K562 (cell line): ENCODE data around the gene ZPR1. TPM values are rescaled to one million over a fixed set of nuclear protein-coding genes. Genes with fewer than 3 reads are reported as not detected.

Source experiments
- ATAC-seq: fragments of 200-7000 bp; cut with Tn5 transposase; 3 replicates; pipeline ENCODE4 v1.9.1; 2020; ENCODE audit warnings: moderate library complexity
- BruUV-seq: library from RNA; stranded (reverse); fragments of 400-500 nt; replicated peaks from 2 replicates; lab custom pipeline; 2021; lab: Mats Ljungman, UMichigan
- CTCF ChIA-PET: fragments of 300-600 bp; formaldehyde crosslinking; extraction: SDS; loops from one replicate; lab custom pipeline; 2021; ENCODE audit warnings: low intra/inter-chr PET ratio; lab: Yijun Ruan, JAX
- POLR2A ChIA-PET: fragments of 300-600, 350-650 bp; sonication (Branson Sonifier 250); formaldehyde crosslinking; extraction: SDS; loops from one replicate; lab custom pipeline; 2021; ENCODE audit warnings: antibody characterized with exemption, inconsistent platforms; lab: Yijun Ruan, JAX
- DNase-seq, 4 experiments: peaks; one replicate each; pipeline versions ENCODE4 v3.0.0 to v3.0.0-alpha.2; 2011 to 2018; ENCODE audit warnings: low spot score in 3 of 4, mixed read lengths in 3 of 4; ENCODE audit errors: extremely low read depth in 1 of 4
- FAIRE-seq: peaks from 2 replicates; lab custom pipeline; 2011; peaks lifted over from hg19 to GRCh38; lab: Jason Lieb, UNC
- H2AFZ ChIP-seq: 2 replicates; pipeline ENCODE4 v1.6.0; 2011; ENCODE audit warnings: low read depth, low read length, control low read depth, inconsistent platforms
- H3K27ac ChIP-seq: fragments of 200-600 bp; 3 replicates; pipeline ENCODE4 v1.8.0; 2011; ENCODE audit warnings: low read depth, mild to moderate bottlenecking, control low read depth, inconsistent platforms, low read length, moderate library complexity, mixed read lengths; ENCODE audit errors: extremely low read depth
- H3K27me3 ChIP-seq, 2 experiments: fragments of 300-600 bp in 1 of 2; 2 replicates in 1 of 2; 3 replicates in 1 of 2; pipeline versions ENCODE4 v1.6.0 to v1.8.0; 2011; ENCODE audit warnings: inconsistent platforms in 2 of 2, low read length in 2 of 2, mild to moderate bottlenecking in 1 of 2, mixed read lengths in 1 of 2, moderate library complexity in 1 of 2; ENCODE audit not compliant: control insufficient read depth in 2 of 2, insufficient read depth in 2 of 2
- H3K36me3 ChIP-seq: fragments of 300-600 bp; 3 replicates; pipeline ENCODE4 v1.8.0; 2011; ENCODE audit warnings: mild to moderate bottlenecking, low read length, inconsistent platforms; ENCODE audit not compliant: control insufficient read depth, insufficient read depth
- H3K4me1 ChIP-seq, 2 experiments: fragments of 200-600 bp in 1 of 2; replicated peaks in 1 of 2; 2 replicates in 1 of 2; 3 replicates in 1 of 2; pipeline versions ENCODE4 v1.5.1 to v1.8.0; 2011; ENCODE audit warnings: inconsistent platforms in 2 of 2, low read length in 2 of 2, mild to moderate bottlenecking in 1 of 2, mixed read lengths in 1 of 2, moderate library complexity in 1 of 2; ENCODE audit not compliant: control insufficient read depth in 2 of 2, insufficient read depth in 2 of 2
- H3K4me2 ChIP-seq: 2 replicates; pipeline ENCODE4 v1.6.1; 2011; ENCODE audit warnings: low read length, control low read depth, inconsistent platforms, mixed read lengths; ENCODE audit not compliant: insufficient read depth
- H3K4me3 ChIP-seq: fragments of 200-600 bp; sonication (generic), shearing (Covaris generic); 2 replicates; pipeline ENCODE4 v1.5.1; 2016; ENCODE audit warnings: control low read depth, inconsistent platforms
- H3K79me2 ChIP-seq: fragments of 200-600 bp; 3 replicates; pipeline ENCODE4 v1.8.0; 2011; ENCODE audit warnings: low read length, inconsistent platforms; ENCODE audit not compliant: control insufficient read depth, insufficient read depth
- H3K9ac ChIP-seq, 2 experiments: 2 replicates each; pipeline versions ENCODE4 v1.6.0 to v1.6.1; 2011; ENCODE audit warnings: low read depth in 2 of 2, low read length in 2 of 2, control low read depth in 1 of 2, inconsistent platforms in 1 of 2, mild to moderate bottlenecking in 1 of 2, mixed read lengths in 1 of 2; ENCODE audit not compliant: insufficient read depth in 1 of 2
- H3K9me1 ChIP-seq: one replicate; pipeline ENCODE4 v1.6.0; 2011; ENCODE audit warnings: inconsistent platforms, mild to moderate bottlenecking, low read length, moderate library complexity; ENCODE audit not compliant: control insufficient read depth, insufficient read depth
- H3K9me3 ChIP-seq: replicated peaks from 2 replicates; pipeline ENCODE4 v1.5.1; 2011; ENCODE audit warnings: low read depth, low read length, inconsistent platforms; ENCODE audit not compliant: control insufficient read depth, insufficient read depth
- H4K20me1 ChIP-seq: replicated peaks from 2 replicates; pipeline ENCODE4 v1.6.1; 2011; ENCODE audit warnings: low read length, inconsistent platforms, mixed read lengths; ENCODE audit not compliant: control insufficient read depth, insufficient read depth
- KLF13 ChIP-seq: fragments of 450-650 bp; IDR thresholded peaks from 2 replicates; pipeline ENCODE4 v1.6.1; 2016; ENCODE audit warnings: missing genetic modification characterization, low read depth, mild to moderate bottlenecking, missing compliant biosample characterization, moderate library complexity, borderline replicate concordance
- ZNF197 ChIP-seq: fragments of 200-800 bp; sonication (Bioruptor generic); IDR thresholded peaks from 2 replicates; pipeline ENCODE4 v1.6.1; 2016; ENCODE audit warnings: low read depth, missing genetic modification characterization, missing compliant biosample characterization
- WGBS: fragments of 100-300 bp; shearing (Covaris generic); methylation state at CpG from one replicate; pipeline ENCODE4 v1.1.6; 2016; ENCODE audit warnings: low coverage, mixed read lengths; ENCODE audit not compliant: insufficient coverage; ENCODE audit errors: missing lambda C conversion rate; 5-methylcytosine and 5-hydroxymethylcytosine counted together
- in situ Hi-C: fragments of 300-500 bp; cut with MboI; formaldehyde crosslinking; loops from 4 replicates; pipeline ENCODE4 v1.15.0; 2018; ENCODE audit warnings: inconsistent platforms, mixed read lengths
- intact Hi-C: fragments of 100-400 bp; cut with micrococcal nuclease; formaldehyde crosslinking; loops from 2 replicates; pipeline ENCODE4 v1.14.2; 2022
- polyA plus RNA-seq, 8 experiments: library from polyadenylated mRNA; depleted of rRNA in 4 of 8; stranded (reverse) in 5 of 8; unstranded in 3 of 8; fragments of >200 nt; fragmentation: Nextera tagmentation in 2 of 8; fragmentation: Illumina TruSeq in 1 of 8; extraction: Ambion mirVana in 2 of 8; extraction: Trizol in 1 of 8; gene quantifications; 2 replicates each; pipeline versions ENCODE4 v1.2.1 to v1.2.3, GENCODE V29; 2011 to 2014; ENCODE audit warnings: inconsistent platforms in 1 of 8, missing spikeins in 1 of 8
- total RNA-seq, 7 experiments: library from RNA; depleted of rRNA in 6 of 7; stranded (reverse); fragments of >200 nt in 6 of 7; fragmentation: Illumina TruSeq in 2 of 7; extraction: Trizol in 2 of 7; gene quantifications; 2 replicates each; pipeline versions ENCODE4 v1.2.1 to v1.2.3, GENCODE V29; 2011 to 2021; ENCODE audit warnings: low replicate concordance in 1 of 7
- TF ChIP-seq, protein P1 (sequence below), 2 experiments: IDR thresholded peaks; 2 replicates each; pipeline ENCODE4 v1.6.1; 2012; ENCODE audit warnings: improper control_type of control experiment in 2 of 2, low read depth in 2 of 2, low read length in 2 of 2, borderline replicate concordance in 1 of 2

Gene ZPR1
- total and polyA plus RNA-seq, 9 of the 15 experiments (the other 6 are each of a cell fraction or from before 2014, with no cell fraction given), result 13.0 to 120 (median 83.8) TPM

DNA sequence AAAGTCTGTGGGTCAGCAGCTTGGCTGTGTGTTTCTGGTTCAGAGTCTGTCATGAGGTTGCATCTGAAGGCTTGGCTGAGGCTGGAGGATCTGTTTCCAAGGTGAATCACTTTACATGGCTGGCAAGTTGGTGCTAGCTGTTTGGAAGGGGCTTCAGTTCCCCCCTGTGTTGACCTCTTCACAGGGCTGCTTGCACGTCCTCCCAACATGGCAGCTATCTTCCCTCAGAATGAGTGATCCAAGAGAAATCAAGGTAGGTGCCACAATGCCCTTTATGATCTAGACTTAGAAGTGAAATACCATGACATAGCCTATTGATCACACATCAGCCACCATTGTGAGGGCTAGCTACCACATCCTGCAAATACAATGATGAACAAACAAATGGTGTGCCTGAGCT, 25.3 kb upstream of the ZPR1 start:
- POLR2A ChIA-PET, result interaction anchor here (0.6 to 1.2 kb wide), 5 partner anchors 8 to 80 kb away, joined by 3 to 4 read pairs (median 4); no protein-coding TSS in a partner anchor

DNA sequence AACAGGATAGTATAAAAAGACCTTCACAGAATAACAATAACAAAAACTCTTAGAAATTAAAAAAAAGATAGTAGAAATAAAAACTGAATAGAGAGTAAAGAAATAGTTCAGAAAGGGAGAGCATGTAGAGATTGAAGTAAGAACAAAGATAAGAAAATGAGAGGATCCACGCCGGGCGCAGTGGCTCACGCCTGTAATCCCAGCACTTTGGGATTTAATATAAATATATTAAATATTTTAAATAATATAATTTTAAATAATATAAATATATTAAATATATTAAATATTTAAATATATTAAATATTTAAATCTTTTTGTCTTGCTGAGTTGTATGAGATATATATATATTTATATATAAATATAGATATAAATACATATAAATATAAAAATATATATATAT, 24.3 kb upstream of the ZPR1 start:
- Histone ChIP-seq H3K4me1 (peaks cover 3 to 7% of the 10 kb centered on the region in 2 experiments; a peak in 3 of 5 replicates), H3K4me2 (no peak overlapping the region), H3K79me2 (no peaks in the 10 kb centered on the region), H3K9me3 (no peaks in the 10 kb centered on the region), H4K20me1 (no peaks in the 10 kb centered on the region; the same call in 1 of the 2 replicates), H3K4me3 (no peak overlapping the region), H2AFZ (no peak overlapping the region), H3K9ac (no peak overlapping the region), H3K27me3 (peaks cover 4 to 14% of the 10 kb centered on the region in 2 experiments; a peak in 4 of 5 replicates), H3K9me1 (no peaks in the 10 kb centered on the region), H3K27ac (no peak overlapping the region), H3K36me3 (no peaks in the 10 kb centered on the region)
- no peak for DNase-seq
- 54% methylated on average over 4 of the region's 4 CpGs for WGBS
- ChIA-PET CTCF (no interaction called here), POLR2A (interaction anchor here (0.6 to 1.2 kb wide), 5 partner anchors 41 to 136 kb away, joined by 3 to 4 read pairs (median 3); no protein-coding TSS in a partner anchor)
- no peak for ATAC-seq
- intact Hi-C loops, result no loop called here
- BruUV-seq, result no TSS peak
- in situ Hi-C loops, result no loop called here
- no peak for FAIRE-seq
- TF ChIP-seq, protein P1, sequence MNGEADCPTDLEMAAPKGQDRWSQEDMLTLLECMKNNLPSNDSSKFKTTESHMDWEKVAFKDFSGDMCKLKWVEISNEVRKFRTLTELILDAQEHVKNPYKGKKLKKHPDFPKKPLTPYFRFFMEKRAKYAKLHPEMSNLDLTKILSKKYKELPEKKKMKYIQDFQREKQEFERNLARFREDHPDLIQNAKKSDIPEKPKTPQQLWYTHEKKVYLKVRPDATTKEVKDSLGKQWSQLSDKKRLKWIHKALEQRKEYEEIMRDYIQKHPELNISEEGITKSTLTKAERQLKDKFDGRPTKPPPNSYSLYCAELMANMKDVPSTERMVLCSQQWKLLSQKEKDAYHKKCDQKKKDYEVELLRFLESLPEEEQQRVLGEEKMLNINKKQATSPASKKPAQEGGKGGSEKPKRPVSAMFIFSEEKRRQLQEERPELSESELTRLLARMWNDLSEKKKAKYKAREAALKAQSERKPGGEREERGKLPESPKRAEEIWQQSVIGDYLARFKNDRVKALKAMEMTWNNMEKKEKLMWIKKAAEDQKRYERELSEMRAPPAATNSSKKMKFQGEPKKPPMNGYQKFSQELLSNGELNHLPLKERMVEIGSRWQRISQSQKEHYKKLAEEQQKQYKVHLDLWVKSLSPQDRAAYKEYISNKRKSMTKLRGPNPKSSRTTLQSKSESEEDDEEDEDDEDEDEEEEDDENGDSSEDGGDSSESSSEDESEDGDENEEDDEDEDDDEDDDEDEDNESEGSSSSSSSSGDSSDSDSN (IDR thresholded peaks at IDR 0.05; ENCODE audit: borderline replicate concordance in 1 of 2, low read depth in 2 of 2, low read length in 2 of 2), result no peak
- TF ChIP-seq KLF13 (tag), result no peak

More for the DNA sequence above, 25.3 kb upstream of the ZPR1 start:
- in situ Hi-C loops (no loop called here), intact Hi-C loops (no loop called here)
- 25% methylated on average over 1 of the region's 1 CpG for WGBS
- peaks cover 3 to 7% of the 10 kb centered on the region in 2 experiments; a peak in 3 of 5 replicates for H3K4me1 ChIP-seq
- H3K9me3 ChIP-seq, result no peaks in the 10 kb centered on the region
- H3K9ac ChIP-seq, result no peak overlapping the region
- no peak for TF ChIP-seq ZNF197
- DNase-seq, result no peak
- H3K27me3 ChIP-seq, result peaks cover 4 to 7% of the 10 kb centered on the region in 2 experiments; a peak in 4 of 5 replicates
- CTCF ChIA-PET, result no interaction called here
- H3K79me2 ChIP-seq, result no peaks in the 10 kb centered on the region
- FAIRE-seq, result no peak
- no peak overlapping the region for H3K4me3 ChIP-seq
- H2AFZ ChIP-seq, result no peak overlapping the region
- ATAC-seq, result no peak
- H3K4me2 ChIP-seq, result no peak overlapping the region
- no TSS peak for BruUV-seq
- H4K20me1 ChIP-seq, result no peaks in the 10 kb centered on the region; the same call in 1 of the 2 replicates
- no peak overlapping the region for H3K27ac ChIP-seq
- H3K36me3 ChIP-seq, result no peaks in the 10 kb centered on the region
- H3K9me1 ChIP-seq, result no peaks in the 10 kb centered on the region
